G401 (cell line): Measurements from ENCODE around the gene ANKRD28. TPM values are rescaled to one million over a fixed set of nuclear protein-coding genes. Genes with fewer than 3 reads are reported as not detected.
"Not testable (repeated sequence)": the region's sequence is repeated elsewhere in the genome, so short reads cannot be mapped to it uniquely, and the experiment has no call there.

Experiments
- DNase-seq: peaks from one replicate; pipeline ENCODE4 v3.0.0-alpha.2; 2015; ENCODE audit warnings: low spot score
- in situ Hi-C: cut with HindIII; loops from 2 replicates; pipeline ENCODE4 v1.10.0; 2016; ENCODE audit warnings: low sequenced_read_pairs, mixed read lengths
- total RNA-seq: library from RNA; depleted of rRNA; stranded (reverse); fragments of >200 nt; shearing (Covaris generic); gene quantifications from 2 replicates; pipeline ENCODE4 v1.2.3, GENCODE V29; 2014; rRNA removed

The ANKRD28 gene
- total RNA-seq, 1 experiment from 2014 or later, result 44.4 TPM

DNA sequence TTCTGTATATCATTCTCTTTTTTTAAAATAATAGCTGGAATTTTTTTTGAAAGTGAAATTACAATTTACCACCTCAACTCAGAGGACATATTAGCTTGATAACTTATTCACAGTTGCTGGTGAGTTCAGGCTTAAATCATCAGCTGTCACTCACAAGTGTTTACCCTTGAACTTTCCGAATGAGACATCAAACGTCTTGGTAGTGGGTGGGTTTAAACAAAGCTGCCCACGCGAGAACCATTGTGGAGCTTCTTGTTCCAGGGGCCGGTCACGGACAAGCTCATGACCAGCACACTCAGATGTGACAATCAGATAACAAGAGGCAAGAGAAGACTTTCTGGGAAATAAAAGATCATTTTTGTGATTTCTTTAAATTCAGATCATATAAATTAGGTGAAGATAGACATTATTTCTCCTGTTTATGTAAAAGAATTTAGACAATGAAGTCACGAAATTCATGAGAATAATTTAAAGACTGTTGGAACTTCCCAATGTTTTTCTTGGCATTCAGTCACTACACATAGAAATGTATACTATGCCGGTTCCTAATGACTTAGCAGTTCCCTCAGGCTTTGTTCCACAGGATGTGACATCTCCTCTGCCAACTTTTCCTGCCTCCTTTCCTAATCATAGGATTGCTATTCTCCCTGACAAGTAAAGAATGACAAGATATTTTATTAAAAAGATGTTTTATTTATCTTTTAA lies 167.0 kb downstream of the ANKRD28 start:
- in situ Hi-C loops, result no loop called here

GRCh38 chr3:15629860-15630597 lies 167.8 kb downstream of the ANKRD28 start:
- in situ Hi-C loops, result no loop called here
- peak; percentile 95 for DNase-seq

More for the DNA sequence above, 167.0 kb downstream of the ANKRD28 start:
- DNase-seq, result peak; percentile 44

DNA sequence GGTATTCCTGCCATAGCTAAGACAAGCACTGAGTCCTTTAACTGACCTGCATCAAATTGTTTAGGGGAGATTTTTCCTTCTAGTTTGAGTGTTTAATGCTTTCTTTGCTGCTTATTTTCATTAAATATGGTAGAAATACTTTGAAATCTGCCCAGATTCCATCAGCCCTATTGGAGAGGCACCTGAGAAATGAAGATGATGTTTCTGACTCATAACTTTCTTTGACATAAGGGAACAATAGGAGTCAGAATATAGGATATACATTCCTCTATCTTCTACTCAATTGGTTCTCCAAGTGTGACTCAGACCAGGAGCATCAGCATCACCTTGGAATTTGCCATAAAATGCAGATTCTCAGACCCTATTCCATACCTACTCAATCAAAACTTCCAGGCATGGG lies 168.8 kb downstream of the ANKRD28 start:
- DNase-seq, result no peak
- in situ Hi-C loops, result no loop called here

- DNase-seq, result no peak
- in situ Hi-C loops, result no loop called here
Observed at GRCh38 chr3:15623535-15624440, 174.0 kb downstream of the ANKRD28 start.

DNA sequence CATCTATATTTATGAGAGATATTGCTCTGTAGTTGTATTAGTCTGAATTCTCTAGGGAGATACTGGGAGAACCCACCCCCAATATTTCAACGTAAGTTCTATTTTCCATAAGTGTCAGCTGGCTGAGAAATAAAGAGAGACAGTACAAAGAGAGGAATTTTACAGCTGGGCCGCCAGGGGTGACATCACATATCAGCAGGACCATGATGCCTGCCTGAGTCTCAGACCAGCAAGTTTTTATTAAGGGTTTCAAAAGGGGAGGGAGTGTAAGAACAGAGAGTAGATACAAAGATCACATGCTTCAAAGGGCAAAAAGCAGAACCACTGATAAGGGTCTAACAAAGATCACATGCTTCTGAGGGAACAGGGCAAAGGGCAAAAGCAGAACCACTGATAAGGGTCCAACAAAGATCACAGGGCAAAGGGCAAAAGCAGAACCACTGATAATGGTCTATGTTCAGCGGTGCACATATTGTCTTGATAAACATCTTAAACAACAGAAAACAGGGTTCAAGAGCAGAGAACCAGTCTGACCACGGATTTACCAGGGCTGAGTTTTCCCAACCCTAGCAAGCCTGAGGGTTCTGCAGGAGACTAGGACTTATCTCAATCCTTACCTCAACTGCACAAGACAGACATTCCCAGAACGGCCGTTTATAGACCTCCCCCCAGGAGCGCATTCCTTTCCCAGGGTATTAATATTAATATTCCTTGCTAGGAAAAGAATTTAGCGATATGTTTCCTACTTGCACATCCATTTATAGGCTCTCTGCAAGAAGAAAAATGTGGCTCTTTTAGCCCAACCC lies 177.9 kb downstream of the ANKRD28 start:
- in situ Hi-C loops, DNase-seq: not testable (repeated sequence)

Other genes with a start within 250 kb of the ANKRD28 start
- 15.0 and 17.4 TPM in 2 replicates for gene HACL1, start 196.4 kb downstream of the ANKRD28 start, total RNA-seq
- 3.3 and 10.4 TPM in 2 replicates for gene BTD, start 196.2 kb downstream of the ANKRD28 start, total RNA-seq